HG02938 (cell line): ENCODE results near the gene DUSP2.
A peak's percentile ranks its signal among the peaks of the same experiment; 100 is the strongest.

Experiments used
- ATAC-seq: cut with Tn5 transposase; IDR thresholded peaks from one replicate; pipeline ENCODE4 v1.9.1; 2021; ENCODE audit warnings: mild to moderate bottlenecking, moderate library complexity; ENCODE audit not compliant: unreplicated experiment

Gene DUSP2

DNA sequence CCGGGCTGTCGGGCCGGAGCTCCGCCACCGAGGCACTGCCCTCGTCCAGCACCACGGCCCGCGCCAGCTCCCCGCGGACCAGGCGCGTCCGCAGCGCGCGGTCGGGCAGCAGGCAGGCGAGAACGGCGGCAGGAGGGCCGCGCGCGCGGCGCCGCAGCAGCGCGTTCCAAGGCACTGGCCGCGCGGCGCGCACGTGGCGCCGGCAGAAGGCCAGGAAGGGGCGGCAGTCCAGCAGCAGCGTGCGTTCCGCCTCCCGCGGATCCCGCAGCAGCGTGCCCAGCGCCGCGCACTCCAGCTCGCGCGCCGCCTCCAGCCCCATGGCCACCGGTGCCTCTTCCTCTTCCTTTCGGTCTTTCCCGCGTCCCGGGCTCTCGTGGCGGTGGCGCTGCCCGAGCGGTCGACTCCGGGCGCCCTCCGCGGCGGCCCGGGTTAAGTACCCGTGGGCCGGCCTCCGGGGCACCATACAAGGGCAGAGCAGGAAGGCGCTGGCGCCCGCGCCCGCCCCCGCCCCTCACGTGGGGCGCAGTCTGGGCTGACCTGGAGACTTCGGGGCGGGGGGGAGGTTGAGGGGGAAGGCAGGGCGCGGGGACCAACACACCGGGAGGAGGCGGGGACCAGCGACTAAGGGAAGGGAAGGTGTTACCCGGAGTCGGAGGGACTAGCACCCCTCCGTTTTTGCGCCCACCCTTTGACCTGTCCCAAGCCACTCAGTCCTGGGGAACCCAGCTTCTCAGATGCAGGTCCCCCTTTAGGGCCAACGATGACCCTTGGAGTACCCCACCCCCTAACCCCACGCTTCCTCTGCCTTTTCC, at the start of gene DUSP2:
Gene DUSP2 (minus strand): TSS at position 405 of the 812 bp plus-strand sequence. CDS start 86 bp downstream, at position 319.
- peak; percentile 40 for ATAC-seq

GRCh38 chr2:96191937-96192670, 46.9 kb upstream of the DUSP2 start:
- ATAC-seq, result no peak

DNA sequence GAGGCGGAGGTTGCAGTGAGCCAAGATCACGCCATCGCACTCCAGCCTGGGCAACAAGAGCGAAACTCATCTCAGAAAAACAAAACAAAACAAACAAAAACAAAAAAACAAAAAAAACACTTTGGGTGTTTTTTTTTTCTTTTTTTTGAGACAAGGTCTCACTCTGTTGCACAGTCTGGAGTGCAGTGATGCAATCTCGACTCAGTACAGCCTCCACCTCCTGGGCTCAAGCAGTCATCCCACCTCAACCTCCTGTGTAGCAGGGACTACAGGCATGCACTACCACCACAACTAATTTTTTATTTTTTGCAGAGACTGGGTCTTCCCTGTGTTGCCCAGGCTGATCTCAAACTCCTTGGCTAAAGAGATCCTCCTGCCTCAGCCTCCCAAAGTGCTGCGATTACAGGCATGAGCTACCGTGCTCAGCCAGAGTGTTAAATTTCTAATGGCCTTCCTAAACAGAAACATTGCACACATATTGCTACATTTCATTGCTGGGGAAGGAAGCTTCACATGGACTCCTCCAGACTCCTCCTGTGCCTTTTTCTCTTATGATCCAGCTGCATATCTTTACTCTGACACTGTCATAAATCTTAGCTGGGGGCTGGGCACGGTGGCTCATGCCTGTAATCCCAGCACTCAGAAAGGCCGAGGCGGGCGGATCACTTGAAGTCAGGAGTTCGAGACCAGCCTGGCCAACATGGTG, 43.7 kb upstream of the DUSP2 start:
- no peak for ATAC-seq

GRCh38 chr2:96186562-96186961, 41.3 kb upstream of the DUSP2 start:
- no peak for ATAC-seq

- no peak for ATAC-seq
Observed at GRCh38 chr2:96185516-96185915, 40.3 kb upstream of the DUSP2 start.

DNA sequence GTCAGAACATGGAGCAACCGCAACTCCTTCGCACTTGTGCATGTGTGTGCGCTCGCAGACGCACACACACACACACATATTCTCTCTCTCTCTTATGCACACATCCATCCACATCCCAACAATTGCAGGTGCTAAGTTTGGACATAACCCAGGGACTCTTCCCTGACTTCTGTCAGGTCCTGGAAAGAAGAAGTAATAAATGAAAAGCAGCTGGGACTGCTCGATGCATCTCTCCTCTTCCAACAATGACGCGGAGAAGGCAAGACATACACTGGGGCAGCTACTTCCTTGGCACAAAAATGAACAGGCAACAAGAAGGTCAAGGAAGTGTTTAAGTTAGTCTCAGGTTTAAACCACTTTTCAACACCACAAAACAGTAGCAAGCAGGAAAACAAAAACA, 39.7 kb upstream of the DUSP2 start:
- ATAC-seq, result no peak

GRCh38 chr2:96184188-96184587, 38.9 kb upstream of the DUSP2 start:
- no peak for ATAC-seq

DNA sequence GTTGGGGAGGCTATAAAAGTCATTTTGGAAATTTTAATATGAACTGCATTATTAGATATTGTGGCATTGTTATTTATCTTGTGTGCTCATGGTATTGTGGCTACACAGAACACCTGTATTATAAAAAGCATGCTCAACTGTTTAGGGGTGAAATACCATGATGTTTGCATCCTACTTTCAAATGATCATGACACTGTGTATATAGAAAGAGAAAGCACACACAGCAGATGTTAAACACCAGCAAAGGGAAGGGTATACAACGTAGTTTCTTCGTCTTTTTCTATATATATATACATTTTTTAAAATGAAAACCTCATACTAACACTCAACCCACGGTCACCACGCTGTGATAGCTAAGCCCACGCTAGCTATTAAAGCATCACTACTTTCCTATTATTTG, 36.3 kb upstream of the DUSP2 start:
- no peak for ATAC-seq

GRCh38 chr2:96180521-96180920, 35.3 kb upstream of the DUSP2 start:
- no peak for ATAC-seq

GRCh38 chr2:96180002-96180401, 34.8 kb upstream of the DUSP2 start:
- ATAC-seq, result no peak

- no peak for ATAC-seq
Observed at GRCh38 chr2:96176661-96177060, 31.4 kb upstream of the DUSP2 start.

DNA sequence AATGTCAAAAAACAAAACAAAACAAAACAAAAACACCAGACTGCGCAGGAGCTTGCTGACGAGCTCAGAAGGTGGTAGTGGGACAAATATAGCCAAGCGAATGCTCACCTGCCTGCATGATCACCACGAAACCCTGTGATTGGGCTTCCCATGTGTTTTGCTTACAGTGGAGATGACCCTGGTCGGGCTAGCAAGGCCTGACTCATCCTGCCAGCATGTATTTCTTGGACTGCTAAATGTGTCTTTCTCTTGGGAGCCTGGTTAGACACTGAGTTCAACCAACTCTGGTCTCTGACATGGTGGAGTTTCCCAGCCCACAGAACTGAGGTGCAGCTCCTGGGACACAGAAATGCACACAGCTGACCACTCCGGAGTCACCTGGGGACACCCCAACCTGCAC, 30.7 kb upstream of the DUSP2 start:
- no peak for ATAC-seq

GRCh38 chr2:96174251-96175144, 29.3 kb upstream of the DUSP2 start:
- ATAC-seq, result no peak

DNA sequence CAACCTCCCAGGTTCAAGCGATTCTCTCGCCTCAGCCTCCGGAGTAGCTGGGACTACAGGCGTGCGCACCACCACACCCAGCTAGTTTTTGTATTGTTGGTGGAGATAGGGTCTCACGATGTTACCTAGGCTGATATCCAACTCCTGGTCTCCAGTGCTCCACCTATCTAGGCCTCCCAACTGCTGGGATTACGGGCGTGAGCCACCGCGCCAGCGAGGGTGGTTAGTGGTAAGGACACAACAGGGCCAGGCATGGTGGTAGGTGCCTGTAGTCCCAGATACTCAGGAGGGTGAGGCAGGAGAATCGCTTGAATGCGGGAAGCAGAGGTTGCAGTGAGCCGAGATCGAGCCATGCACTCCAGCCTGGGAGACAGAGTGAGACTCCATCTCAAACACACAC, 26.6 kb upstream of the DUSP2 start:
- no peak for ATAC-seq

DNA sequence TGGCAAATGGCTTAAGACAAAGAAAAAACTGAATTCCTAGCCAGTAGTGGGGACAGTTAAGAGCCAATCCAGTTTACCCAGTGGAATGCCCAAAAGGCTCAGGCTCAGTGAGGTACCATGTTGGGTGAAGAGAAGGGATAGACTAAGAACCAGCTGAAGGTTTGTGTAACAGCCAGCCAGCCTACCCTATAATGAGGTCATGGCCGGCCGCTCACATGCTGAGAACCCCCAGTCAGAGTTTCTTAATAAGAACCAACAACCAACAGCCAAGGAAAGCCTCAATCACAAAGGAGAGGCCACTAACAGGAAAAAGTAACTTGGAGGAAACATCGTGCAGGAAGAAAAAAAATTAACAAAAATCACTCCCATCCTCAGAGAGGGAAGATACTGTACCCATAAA, 25.4 kb upstream of the DUSP2 start:
- no peak for ATAC-seq

DNA sequence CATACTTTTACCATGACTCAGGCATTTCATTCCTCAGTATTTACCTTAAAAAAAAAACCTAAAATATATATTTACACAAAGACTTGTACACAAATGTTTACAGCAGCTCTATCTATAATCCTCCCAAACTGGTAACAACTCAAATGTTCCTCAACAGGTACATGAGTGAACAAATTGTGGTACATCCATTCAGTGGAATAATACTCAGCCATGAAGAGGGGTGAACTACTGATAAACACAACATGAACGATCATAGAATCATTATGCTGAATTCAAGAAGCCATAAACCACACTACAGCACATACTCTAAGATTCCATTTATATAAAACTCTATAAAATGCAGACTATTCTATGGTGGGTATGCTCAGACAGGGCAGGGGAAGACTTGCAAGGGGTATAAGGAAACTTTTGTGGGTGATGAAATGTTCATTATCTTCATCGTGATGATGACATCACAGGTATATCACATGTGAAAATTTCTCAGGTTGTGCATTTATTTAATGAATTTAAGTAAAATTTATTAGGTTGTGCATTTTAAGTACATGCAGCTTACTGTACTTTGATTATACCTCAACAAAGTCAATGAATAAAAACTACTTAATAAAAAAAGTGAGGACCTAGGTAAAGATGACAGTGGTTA, 24.7 kb upstream of the DUSP2 start:
- ATAC-seq, result no peak

DNA sequence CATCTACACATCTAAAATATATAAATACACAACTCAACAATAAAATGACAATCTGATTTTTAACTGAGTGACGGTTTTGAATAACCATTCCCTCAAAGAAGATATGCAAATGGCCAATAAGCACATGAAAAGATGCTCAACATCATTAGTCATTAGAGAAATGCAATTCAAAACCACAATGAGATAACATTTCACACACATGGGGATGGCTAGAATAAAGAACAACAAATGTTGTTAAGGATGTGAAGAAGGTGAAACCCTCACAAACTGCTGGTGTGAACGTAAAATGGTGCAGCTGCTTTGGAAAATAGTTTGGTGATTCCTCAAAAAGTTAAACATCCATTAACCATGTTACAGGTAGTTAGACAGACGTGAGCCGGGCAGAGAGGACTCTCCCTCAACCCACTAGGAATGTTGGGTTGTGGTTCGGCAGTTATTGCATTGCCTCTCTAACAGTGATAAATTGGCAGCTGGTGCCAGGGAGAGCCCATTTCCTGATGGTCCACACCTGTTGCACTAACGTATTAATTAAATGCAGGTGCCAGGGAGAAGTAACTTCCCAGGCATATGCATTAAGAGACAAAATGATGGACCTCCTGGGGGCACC, 22.3 kb upstream of the DUSP2 start:
- no peak for ATAC-seq

DNA sequence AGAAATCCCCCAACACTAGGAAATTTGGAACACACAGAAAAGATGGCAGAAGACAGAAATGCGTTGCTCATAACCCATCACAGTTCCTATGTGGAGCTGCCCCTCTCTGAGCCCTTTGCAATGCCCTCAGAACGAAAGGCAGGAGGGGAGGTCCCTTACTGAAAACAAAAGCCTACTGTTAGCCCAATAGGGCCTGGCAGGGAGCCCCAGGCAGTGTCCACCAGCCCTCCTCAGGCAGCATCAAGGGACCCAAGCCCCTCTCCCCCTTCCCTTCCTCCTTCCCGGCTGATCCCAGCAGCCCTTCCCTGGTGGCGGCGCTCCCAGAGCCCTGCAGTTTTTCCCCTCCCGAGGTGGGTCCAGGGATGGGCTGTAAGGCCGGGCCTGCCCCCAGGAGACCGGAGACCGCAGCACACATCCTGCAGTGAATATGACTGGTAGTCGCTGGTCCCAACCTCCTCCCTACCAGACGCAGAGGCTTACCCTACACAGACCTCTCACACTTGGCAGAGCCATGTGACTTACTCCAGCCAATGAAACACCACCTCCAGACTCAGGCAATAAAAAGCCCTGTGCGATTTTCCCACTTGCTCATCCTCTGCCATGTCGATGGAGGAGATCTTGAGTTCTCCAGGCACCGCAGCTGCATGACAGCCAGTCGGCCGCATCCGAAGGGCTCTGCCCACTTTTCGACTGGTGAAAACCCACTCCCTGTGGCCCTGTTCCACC, 19.4 kb upstream of the DUSP2 start:
- peak; percentile 68 for ATAC-seq

DNA sequence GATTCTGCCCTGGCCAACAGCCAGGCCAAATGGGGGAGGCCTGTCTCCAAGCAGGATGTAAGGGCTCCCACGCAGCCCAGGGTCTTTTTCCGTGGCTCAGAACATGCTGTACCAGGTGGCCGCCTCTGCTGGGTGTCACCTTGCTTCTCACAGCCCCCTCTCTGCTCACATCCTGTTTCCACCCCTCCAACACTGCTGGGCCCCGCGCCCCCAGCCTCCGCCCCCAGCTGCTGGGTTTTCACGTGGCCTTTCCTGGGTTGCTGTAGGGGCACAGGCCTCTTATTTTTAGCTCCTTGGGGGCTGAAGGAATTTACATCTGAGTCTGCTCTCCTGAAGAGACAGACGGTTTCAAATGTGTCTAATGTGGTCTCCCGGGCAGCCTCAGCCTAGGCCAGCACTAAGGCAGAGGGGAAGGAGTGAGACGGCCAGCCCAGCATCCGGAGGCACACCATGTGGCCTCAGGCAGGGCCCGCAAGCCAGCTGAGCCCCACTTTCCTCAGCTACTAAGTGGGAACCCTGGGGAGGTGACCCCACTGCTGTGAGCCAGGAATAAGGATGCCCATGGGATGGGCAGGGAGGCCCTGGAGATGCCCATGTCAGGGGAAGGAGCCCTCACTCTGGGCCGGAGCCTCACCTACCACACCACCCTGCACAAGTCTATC, 18.7 kb upstream of the DUSP2 start:
- peak; percentile 63 for ATAC-seq
